Colonic mucosa (tissue), 4 donors: ENCODE measurements around the gene FCHO2. TPM values are rescaled to one million over a fixed set of nuclear protein-coding genes. Genes with fewer than 3 reads are reported as not detected.
"Not testable (repeated sequence)": the region's sequence is repeated elsewhere in the genome, so short reads cannot be mapped to it uniquely, and the experiment has no call there.

ENCODE experiments used
- DNase-seq: peaks from one replicate; pipeline ENCODE4 v3.0.0-alpha.2; 2020
- H3K27ac ChIP-seq: fragments of 200-600 bp; one replicate; pipeline ENCODE4 v1.8.0; 2021
- H3K27me3 ChIP-seq: fragments of 200-600 bp; one replicate; pipeline ENCODE4 v1.8.0; 2021
- H3K36me3 ChIP-seq: fragments of 200-600 bp; one replicate; pipeline ENCODE4 v1.8.0; 2021
- H3K4me1 ChIP-seq: fragments of 200-600 bp; one replicate; pipeline ENCODE4 v1.8.0; 2021; ENCODE audit warnings: mild to moderate bottlenecking
- H3K4me3 ChIP-seq: fragments of 200-600 bp; one replicate; pipeline ENCODE4 v1.8.0; 2021
- H3K9ac ChIP-seq, 2 donors: one replicate each; pipeline ENCODE4 v1.7.0; 2013; ENCODE audit warnings: control low read depth in 2 of 2, low read depth in 2 of 2, low read length in 2 of 2
- H3K9me3 ChIP-seq: fragments of 200-600 bp; one replicate; pipeline ENCODE4 v1.8.0; 2021
- CTCF ChIP-seq: fragments of 200-600 bp; IDR thresholded peaks from one replicate; pipeline ENCODE4 v1.8.0; 2022; ENCODE audit warnings: antibody characterized with exemption, mild to moderate bottlenecking
- intact Hi-C: fragments of 100-400 bp; cut with DNase I; formaldehyde crosslinking; loops from one replicate; pipeline ENCODE4 v1.14.1; 2022
- total RNA-seq, 2 donors: library from RNA; stranded (reverse); fragmentation: NEBNext Ultra II Directional in 1 of 2; extraction: Animal tissue kit (Norgen Biotek cat#: 25700) in 1 of 2; gene quantifications; one replicate each; pipeline ENCODE4 v1.2.1, GENCODE V29; 2021
- donor health status: healthy.
- donor health status: DM: no; HTN: no; CAD: no.
- donor health status: DM: no; HTN: no; CAD: no.

The FCHO2 gene
- total RNA-seq, 2 donors from 2014 or later = 30.9 to 56.5 TPM

- H3K9me3 ChIP-seq = no peaks in the 10 kb centered on the region
- no peaks in the 10 kb centered on the region for H3K36me3 ChIP-seq
- no peak overlapping the region for H3K9ac ChIP-seq
- no peak overlapping the region for H3K27ac ChIP-seq
- H3K4me3 ChIP-seq = no peak overlapping the region
- TF ChIP-seq CTCF = no peak
- H3K4me1 ChIP-seq = no peaks in the 10 kb centered on the region
- no peaks in the 10 kb centered on the region for H3K27me3 ChIP-seq
- intact Hi-C loops = no loop called here
- DNase-seq = no peak
Observed at GRCh38 chr5:73018892-73019291, 63.1 kb downstream of the FCHO2 start.

DNA sequence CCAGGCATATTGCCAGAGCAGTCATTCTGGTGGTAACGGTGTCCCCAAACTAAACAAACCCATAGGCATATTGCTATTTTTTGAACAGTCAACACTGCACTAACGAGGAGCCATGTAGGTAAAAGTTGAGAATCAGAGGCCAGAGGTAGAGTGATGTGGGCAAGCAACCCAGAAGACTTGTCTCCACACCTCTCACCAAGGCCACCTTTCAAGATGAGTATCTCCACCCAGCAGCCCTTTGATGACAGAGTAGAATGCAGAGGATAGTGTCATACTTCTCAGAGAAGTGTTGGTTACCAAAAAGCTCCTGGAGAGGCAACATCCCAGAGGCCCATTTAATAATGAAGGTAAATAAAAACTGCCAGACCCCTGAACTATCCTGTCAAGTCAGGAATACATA is 63.9 kb downstream of the FCHO2 start:
- Histone ChIP-seq H3K4me3 (no peak overlapping the region), H3K4me1 (no peaks in the 10 kb centered on the region), H3K27me3 (no peaks in the 10 kb centered on the region), H3K9me3 (no peaks in the 10 kb centered on the region), H3K9ac (no peak overlapping the region), H3K27ac (no peak overlapping the region), H3K36me3 (no peaks in the 10 kb centered on the region)
- intact Hi-C loops = no loop called here
- DNase-seq = no peak
- no peak for TF ChIP-seq CTCF

GRCh38 chr5:73022471-73023169 is 66.8 kb downstream of the FCHO2 start:
- no peaks in the 10 kb centered on the region for H3K36me3 ChIP-seq
- H3K9ac ChIP-seq = no peak overlapping the region
- intact Hi-C loops = no loop called here
- H3K4me3 ChIP-seq = no peak overlapping the region
- no peaks in the 10 kb centered on the region for H3K9me3 ChIP-seq
- no peak overlapping the region for H3K27ac ChIP-seq
- no peaks in the 10 kb centered on the region for H3K27me3 ChIP-seq
- no peaks in the 10 kb centered on the region for H3K4me1 ChIP-seq
- no peak for DNase-seq
- TF ChIP-seq CTCF = no peak

DNA sequence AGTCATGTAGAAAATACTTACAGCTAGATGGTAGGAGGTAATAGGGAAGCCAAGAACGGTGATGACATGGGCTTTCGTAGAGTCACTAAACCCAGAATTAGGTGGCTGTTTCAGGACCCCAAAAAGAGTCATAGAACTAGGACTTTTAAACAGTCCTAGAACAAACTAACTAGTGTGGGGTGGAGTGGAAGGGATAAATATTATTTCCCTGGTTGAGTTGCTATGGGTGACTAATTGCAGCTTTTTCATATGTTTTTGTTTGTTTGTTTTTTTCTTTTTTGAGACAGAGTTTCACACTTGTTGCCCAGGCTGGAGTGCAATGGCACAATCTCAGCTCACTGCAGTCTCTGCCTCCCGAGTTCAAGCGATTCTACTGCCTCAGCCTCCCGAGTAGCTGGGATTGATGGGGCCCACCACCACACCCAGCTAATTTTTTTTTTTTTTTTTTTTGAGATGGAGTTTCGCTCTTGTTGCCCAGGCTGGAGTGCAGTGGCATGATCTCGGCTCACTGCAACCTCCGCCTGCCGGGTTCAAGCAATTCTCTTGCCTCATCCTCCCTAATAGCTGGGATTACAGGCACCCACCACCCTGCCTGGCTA is 69.2 kb downstream of the FCHO2 start:
- intact Hi-C loops = not testable (repeated sequence)

GRCh38 chr5:73027361-73027760 is 71.5 kb downstream of the FCHO2 start:
- no peak overlapping the region for H3K4me3 ChIP-seq
- H3K9ac ChIP-seq = no peak overlapping the region
- no peaks in the 10 kb centered on the region for H3K36me3 ChIP-seq
- intact Hi-C loops = no loop called here
- no peaks in the 10 kb centered on the region for H3K27me3 ChIP-seq
- no peak for DNase-seq
- no peak overlapping the region for H3K27ac ChIP-seq
- no peaks in the 10 kb centered on the region for H3K4me1 ChIP-seq
- TF ChIP-seq CTCF = no peak
- no peaks in the 10 kb centered on the region for H3K9me3 ChIP-seq

More for the DNA sequence above, 69.2 kb downstream of the FCHO2 start:
- DNase-seq, H3K36me3 ChIP-seq, H3K27ac ChIP-seq, H3K4me3 ChIP-seq, H3K27me3 ChIP-seq, H3K9me3 ChIP-seq, H3K9ac ChIP-seq, H3K4me1 ChIP-seq: not testable (repeated sequence)

- no peaks in the 10 kb centered on the region for H3K9me3 ChIP-seq
- DNase-seq = no peak
- no peaks in the 10 kb centered on the region for H3K4me1 ChIP-seq
- no peak overlapping the region for H3K9ac ChIP-seq
- H3K36me3 ChIP-seq = no peaks in the 10 kb centered on the region
- H3K27ac ChIP-seq = no peak overlapping the region
- no peaks in the 10 kb centered on the region for H3K27me3 ChIP-seq
- intact Hi-C loops = no loop called here
- H3K4me3 ChIP-seq = no peak overlapping the region
- no peak for TF ChIP-seq CTCF
Observed at GRCh38 chr5:73027816-73028215, 72.0 kb downstream of the FCHO2 start.
